Activated CD4-positive, alpha-beta T cell treated with anti-CD3 and anti-CD28 coated beads, Interleukin-2, amount 10 ng/mL, durations not matched to agents 24 days and 14 days (primary cell): ENCODE data around the gene FMNL2. TPM values are rescaled to one million over a fixed set of nuclear protein-coding genes. Genes with fewer than 3 reads are reported as not detected.

ENCODE experiments used
- DNase-seq: peaks from one replicate; pipeline ENCODE4 v3.0.0; 2022
- H3K27ac Mint-ChIP-seq: one replicate; pipeline ENCODE4 v1.8.0; 2022; ENCODE audit warnings: mild to moderate bottlenecking, mixed read lengths
- H3K27me3 Mint-ChIP-seq: one replicate; pipeline ENCODE4 v1.8.0; 2022; ENCODE audit warnings: mixed read lengths
- H3K36me3 Mint-ChIP-seq: one replicate; pipeline ENCODE4 v1.8.0; 2022; ENCODE audit warnings: low read depth, mild to moderate bottlenecking, mixed read lengths
- H3K4me1 Mint-ChIP-seq: one replicate; pipeline ENCODE4 v1.8.0; 2021; ENCODE audit warnings: mixed read lengths
- H3K4me3 Mint-ChIP-seq: one replicate; pipeline ENCODE4 v1.8.0; 2022; ENCODE audit warnings: mild to moderate bottlenecking, moderate library complexity, mixed read lengths
- H3K9me3 Mint-ChIP-seq: one replicate; pipeline ENCODE4 v1.8.0; 2021; ENCODE audit warnings: mixed read lengths
- intact Hi-C: fragments of 100-400 bp; cut with micrococcal nuclease; formaldehyde crosslinking; loops from one replicate; pipeline ENCODE4 v1.15.1; 2023
- total RNA-seq: library from RNA; stranded (reverse); gene quantifications from 2 replicates; pipeline ENCODE4 v1.2.3, GENCODE V29; 2022

Gene FMNL2
- total RNA-seq, 1 donor from 2014 or later, result 14.9 TPM

DNA sequence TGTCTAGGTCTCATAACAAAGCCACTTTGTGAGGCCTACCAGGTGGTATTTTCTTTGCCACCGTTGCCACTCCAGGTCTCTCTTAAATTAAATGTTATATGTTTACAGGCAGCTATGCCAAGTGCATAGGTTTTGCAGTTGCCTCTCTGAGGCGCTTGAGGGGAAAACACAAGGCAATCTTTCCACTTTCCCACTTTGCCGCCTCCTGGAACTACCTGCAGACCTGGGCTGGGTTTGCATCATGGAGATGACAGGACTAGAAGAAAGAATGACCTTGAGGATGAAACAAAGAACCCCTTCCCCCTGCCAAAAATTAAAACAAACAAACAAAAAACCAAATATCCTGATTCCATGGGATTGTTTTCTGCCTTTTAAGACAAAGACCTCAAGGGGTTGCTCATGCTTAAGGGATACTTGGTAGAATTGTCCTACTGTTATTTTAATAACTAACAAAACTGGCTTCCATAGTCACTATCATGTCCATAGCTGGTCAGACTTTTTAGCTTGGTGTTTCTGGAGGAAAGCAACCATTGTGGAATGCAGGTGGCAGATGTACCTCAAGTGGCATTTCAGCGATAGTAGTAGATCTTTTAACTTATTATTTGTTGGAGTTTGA is 222.4 kb downstream of the FMNL2 start:
- no peak for DNase-seq
- H3K27me3 Mint-ChIP-seq, result peaks cover 10% of the 10 kb centered on the region
- intact Hi-C loops, result no loop called here
- no peaks in the 10 kb centered on the region for H3K36me3 Mint-ChIP-seq
- no peaks in the 10 kb centered on the region for H3K9me3 Mint-ChIP-seq
- H3K4me1 Mint-ChIP-seq, result peaks cover 3% of the 10 kb centered on the region
- no peak overlapping the region for H3K4me3 Mint-ChIP-seq
- H3K27ac Mint-ChIP-seq, result no peak overlapping the region

DNA sequence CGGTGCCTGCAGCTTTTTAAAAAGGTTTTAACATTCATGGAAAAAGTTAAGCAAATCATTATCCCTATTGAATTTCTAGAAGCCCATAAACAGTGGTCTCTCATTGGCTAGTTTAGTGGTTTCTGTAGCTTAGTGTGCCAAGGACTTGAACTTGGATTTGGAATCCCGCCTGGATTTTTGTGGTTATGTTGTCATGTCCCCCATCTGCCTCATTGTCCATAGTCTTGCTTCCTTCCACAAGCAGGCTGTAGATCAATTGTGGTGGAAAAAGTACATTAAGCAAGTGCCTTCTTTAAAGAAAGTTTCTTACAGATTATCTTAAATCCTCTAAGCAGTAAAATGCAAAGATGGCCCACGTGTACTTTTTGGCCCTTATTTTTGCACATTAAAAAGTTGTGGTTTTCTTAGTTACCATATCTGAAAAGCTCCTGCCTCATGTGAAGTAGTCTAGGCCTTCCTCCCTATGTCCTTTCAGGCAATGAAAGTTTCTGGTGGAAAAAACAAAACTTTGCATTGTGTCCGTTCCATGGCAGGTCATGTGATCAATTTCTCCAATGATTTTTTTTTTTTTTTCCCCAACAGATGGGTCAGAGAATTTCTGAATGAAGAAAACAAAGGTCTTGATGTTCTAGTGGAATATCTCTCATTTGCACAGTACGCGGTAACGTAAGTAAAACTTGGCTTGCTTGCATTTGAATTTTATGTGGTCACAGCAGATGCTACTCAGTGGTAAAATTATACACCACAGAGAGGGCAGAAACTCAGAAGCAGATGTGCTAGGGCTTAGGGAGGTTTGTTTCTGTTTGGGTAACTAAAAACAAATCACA is 223.4 kb downstream of the FMNL2 start:
- H3K36me3 Mint-ChIP-seq, result no peaks in the 10 kb centered on the region
- no peak overlapping the region for H3K27ac Mint-ChIP-seq
- no peak overlapping the region for H3K4me3 Mint-ChIP-seq
- peaks cover 3% of the 10 kb centered on the region for H3K4me1 Mint-ChIP-seq
- no peaks in the 10 kb centered on the region for H3K9me3 Mint-ChIP-seq
- intact Hi-C loops, result no loop called here
- peaks cover 6% of the 10 kb centered on the region for H3K27me3 Mint-ChIP-seq
- DNase-seq, result no peak

DNA sequence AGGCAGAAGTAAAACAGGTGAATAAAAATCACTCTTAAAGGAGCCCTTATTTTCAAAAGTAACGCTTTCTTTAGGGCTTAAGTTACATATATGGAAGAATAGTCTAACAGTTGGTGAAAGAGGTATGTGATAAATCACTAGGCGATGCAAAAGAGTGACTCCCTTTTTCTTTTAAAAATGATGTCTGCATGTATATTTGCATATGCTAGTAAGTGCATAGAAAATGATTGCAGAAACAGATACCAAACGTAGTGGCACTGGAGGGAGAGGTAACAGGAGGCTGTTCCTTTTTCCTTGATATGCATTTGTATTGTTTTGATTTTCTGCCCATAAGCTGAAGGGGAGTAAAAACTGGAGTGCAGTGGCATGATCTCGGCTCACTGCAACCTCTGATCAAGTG is 224.0 kb downstream of the FMNL2 start:
- Mint-ChIP-seq H3K27me3 (peaks cover 10% of the 10 kb centered on the region), H3K36me3 (no peaks in the 10 kb centered on the region), H3K4me3 (no peak overlapping the region), H3K4me1 (peaks cover 3% of the 10 kb centered on the region), H3K27ac (no peak overlapping the region), H3K9me3 (no peaks in the 10 kb centered on the region)
- no peak for DNase-seq
- intact Hi-C loops, result no loop called here

DNA sequence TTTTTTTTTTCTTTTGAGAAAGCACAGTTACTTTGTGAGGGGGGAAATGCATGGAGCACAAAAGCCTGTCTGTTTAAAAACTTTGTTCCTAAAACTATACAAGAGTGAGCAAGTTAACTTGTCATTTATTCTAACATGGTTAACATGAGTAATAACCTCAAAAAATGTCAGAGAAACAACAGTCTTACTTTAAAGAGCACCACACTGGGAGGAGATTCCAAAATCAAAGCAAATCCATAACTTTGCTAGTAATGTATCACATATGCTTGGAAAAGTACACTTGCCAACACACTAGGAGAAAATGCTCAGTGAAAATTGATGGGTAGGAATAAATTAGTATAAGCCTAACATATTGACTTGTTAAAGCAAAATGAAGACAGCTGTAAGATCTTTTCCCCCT is 225.2 kb downstream of the FMNL2 start:
- Mint-ChIP-seq H3K27me3 (peaks cover 9% of the 10 kb centered on the region), H3K36me3 (no peaks in the 10 kb centered on the region), H3K4me3 (no peak overlapping the region), H3K4me1 (peaks cover 3% of the 10 kb centered on the region), H3K27ac (no peak overlapping the region), H3K9me3 (no peaks in the 10 kb centered on the region)
- intact Hi-C loops, result no loop called here
- DNase-seq, result no peak

DNA sequence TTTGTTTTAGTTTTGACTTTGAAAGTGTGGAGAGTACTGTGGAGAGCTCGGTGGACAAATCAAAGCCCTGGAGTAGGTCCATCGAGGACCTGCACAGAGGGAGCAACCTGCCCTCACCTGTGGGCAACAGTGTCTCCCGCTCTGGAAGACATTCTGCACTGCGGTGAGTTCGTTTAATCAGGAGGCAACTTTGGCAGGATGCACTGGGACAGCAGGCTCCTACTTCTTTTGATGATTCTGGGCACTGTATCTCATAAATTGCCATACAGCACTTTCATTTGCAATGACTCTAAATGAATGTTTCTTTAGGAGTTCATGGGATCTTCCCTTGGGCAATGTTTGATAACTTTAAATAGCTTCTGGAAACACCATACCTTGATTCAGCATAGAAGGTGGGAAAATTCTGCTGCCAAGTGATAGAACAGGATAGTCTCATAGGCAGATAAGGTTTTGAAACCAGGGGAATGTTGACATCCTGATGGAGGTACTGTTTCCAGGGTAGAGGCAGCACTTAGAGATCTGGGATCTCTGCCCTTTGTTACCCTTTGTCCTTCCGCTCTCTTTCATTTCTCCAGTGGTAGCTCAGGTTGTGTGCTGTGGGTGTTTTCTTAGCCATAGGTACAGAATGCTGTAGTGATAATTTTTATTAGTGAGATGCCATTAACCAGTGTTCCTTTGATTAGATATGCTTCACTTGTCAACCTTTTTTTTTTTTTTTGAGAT is 226.1 kb downstream of the FMNL2 start:
- DNase-seq, result no peak
- H3K9me3 Mint-ChIP-seq, result no peaks in the 10 kb centered on the region
- H3K36me3 Mint-ChIP-seq, result no peaks in the 10 kb centered on the region
- intact Hi-C loops, result no loop called here
- H3K4me1 Mint-ChIP-seq, result peaks cover under 1% of the 10 kb centered on the region
- H3K27ac Mint-ChIP-seq, result no peak overlapping the region
- peaks cover 6% of the 10 kb centered on the region for H3K27me3 Mint-ChIP-seq
- no peak overlapping the region for H3K4me3 Mint-ChIP-seq

DNA sequence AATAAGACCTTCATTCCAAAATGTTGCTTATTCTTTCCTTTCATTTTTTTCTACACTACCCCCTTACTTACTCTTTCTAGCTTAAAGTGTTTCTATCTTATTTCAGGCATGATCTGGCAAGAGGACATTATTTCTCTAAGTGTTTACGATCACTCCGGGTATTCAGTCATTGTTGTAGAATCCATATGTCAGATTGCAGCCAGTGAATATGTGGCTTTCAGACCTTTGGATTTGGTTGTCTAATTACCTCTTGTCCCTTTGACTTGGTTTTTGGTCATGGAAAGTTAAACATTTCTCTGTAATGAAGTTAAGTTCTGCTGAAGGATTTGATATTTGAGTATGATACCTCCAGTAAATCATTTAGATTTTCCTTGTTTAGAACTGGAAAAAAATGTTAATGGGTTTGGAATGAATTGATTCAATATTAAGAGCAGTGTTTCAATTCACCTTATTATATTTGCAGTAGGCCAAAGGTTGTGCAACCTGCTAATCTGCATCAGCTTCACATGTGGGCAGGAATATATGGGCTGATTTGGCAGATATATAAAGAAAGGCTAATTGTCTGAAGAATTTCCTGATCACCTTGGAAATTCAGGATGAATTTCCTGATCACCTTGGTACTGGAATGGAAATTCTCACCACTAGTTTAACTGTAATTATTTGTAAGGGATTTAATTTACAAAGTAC is 227.4 kb downstream of the FMNL2 start:
- H3K4me1 Mint-ChIP-seq, result no peaks in the 10 kb centered on the region
- no peaks in the 10 kb centered on the region for H3K36me3 Mint-ChIP-seq
- no peak overlapping the region for H3K27ac Mint-ChIP-seq
- peaks cover 9% of the 10 kb centered on the region for H3K27me3 Mint-ChIP-seq
- intact Hi-C loops, result no loop called here
- no peak for DNase-seq
- H3K4me3 Mint-ChIP-seq, result no peak overlapping the region
- no peaks in the 10 kb centered on the region for H3K9me3 Mint-ChIP-seq

DNA sequence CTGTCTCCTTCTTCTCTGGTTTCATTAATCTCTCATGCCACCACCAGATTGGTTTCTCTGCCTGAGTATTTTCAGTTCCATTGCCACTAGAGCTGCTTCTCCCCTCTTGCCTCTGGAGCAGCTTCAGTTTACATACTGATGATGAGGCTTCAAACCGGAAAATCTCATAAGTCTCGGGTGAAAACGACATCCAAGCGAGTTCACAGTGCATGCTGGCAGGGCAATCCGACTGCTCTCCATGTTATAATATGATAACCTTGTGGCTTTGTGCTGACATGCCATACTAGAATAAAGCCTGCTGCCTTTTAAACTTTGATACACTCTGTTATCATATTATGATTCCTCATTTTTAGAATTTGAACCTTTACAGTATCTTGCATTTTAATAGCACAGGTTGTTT is 228.8 kb downstream of the FMNL2 start:
- H3K9me3 Mint-ChIP-seq, result no peaks in the 10 kb centered on the region
- no peak overlapping the region for H3K27ac Mint-ChIP-seq
- no peaks in the 10 kb centered on the region for H3K4me1 Mint-ChIP-seq
- no peak for DNase-seq
- intact Hi-C loops, result no loop called here
- H3K4me3 Mint-ChIP-seq, result no peak overlapping the region
- H3K36me3 Mint-ChIP-seq, result no peaks in the 10 kb centered on the region
- H3K27me3 Mint-ChIP-seq, result peaks cover 9% of the 10 kb centered on the region

DNA sequence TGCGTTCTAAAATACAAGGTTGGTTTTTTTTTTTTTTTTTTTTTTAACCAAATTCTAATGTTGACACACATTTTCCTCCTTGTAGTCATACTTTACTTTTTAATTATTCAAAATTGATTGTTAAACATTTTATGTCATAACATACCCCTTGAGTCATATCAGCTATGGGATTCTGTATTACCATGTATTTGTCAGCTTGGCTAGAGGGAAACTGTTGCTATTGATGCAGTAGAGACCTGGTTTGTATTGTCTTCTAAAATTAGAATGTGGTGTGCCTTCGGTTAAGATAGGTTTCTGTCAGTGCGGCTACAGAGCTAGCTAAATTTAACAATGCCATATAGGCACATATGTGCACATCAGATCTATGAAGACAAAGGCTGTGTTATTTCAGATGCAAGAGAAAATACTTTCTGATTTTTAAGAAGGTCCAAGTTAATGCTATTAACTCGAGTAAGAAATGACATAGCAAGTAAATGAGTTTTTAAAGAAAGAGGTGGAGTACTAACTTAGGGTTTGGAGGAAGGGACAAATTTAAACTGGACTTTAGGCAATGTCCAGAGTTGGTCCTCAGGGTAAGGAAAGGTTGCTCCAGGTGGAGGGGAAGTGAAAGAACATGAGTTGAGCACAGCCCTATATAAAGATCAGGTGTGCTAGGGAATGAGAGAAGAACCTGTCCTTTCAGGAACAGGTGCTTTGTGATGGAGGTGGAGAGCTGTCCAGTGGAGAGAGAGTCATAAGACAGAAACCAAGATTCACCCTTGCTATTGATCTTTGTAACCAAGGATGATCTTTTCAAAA is 230.0 kb downstream of the FMNL2 start:
- no peak for DNase-seq
- no peaks in the 10 kb centered on the region for H3K9me3 Mint-ChIP-seq
- no peaks in the 10 kb centered on the region for H3K36me3 Mint-ChIP-seq
- H3K27me3 Mint-ChIP-seq, result peaks cover 9% of the 10 kb centered on the region
- no peak overlapping the region for H3K4me3 Mint-ChIP-seq
- no peaks in the 10 kb centered on the region for H3K4me1 Mint-ChIP-seq
- H3K27ac Mint-ChIP-seq, result no peak overlapping the region
- intact Hi-C loops, result no loop called here

DNA sequence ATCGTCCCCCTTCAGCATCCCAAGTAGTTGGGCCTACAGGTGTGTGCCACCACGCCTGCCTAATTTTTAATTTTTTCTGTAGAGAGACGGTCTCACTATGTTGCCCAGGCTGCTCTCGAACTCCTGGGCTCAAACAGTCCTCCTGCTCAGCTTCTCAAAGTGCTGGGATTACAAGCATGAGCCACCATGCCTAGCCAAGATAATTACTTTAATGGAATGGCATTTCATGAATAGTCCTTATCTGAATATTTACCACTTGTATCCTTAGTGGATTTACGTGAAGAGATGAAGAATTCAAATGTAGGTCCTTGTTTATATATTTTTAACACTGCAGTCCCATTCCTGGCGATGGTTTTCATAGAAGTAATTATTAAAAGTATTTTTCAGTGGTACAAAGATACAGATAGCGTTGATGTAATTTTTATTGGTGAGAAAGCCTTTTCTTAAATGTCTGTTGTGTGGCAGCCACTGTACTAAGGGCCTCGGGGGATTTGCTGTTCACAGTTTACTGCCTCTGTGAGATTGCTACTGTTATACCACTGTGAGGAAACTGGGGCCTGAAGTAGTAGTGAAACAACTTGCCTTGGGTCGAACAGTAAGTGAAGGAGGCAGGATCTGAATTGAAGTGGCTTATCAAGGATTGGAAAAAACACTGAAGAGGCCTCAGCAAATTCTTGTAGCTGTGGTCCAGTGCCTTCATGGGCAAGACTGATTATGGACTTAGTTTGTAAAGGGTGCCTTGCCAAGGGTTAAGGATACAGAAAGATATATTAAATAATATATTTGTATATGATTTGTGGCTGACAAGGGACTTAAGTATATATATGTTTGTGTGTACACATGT is 231.1 kb downstream of the FMNL2 start:
- Mint-ChIP-seq H3K4me3 (no peak overlapping the region), H3K27ac (no peak overlapping the region), H3K9me3 (no peaks in the 10 kb centered on the region), H3K4me1 (no peaks in the 10 kb centered on the region), H3K36me3 (no peaks in the 10 kb centered on the region), H3K27me3 (peaks cover 9% of the 10 kb centered on the region)
- no peak for DNase-seq
- intact Hi-C loops, result no loop called here

DNA sequence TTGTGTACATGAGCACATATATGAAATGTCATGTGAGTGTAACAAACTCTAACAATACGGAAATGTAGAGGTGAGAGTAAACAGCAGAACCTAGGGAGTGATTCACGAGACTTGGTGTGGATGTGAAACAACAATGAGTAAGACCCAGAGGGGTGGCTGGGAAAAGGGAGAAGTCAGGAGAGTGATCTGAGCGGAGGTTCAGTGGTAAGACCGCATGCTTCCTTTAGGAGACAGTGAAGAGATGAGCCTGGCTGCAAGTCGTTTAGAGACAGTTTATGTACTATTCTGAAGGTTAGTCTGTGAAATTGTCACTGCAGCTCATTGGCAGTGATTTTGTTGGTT is 231.7 kb downstream of the FMNL2 start:
- DNase-seq, result no peak
- no peaks in the 10 kb centered on the region for H3K9me3 Mint-ChIP-seq

DNA sequence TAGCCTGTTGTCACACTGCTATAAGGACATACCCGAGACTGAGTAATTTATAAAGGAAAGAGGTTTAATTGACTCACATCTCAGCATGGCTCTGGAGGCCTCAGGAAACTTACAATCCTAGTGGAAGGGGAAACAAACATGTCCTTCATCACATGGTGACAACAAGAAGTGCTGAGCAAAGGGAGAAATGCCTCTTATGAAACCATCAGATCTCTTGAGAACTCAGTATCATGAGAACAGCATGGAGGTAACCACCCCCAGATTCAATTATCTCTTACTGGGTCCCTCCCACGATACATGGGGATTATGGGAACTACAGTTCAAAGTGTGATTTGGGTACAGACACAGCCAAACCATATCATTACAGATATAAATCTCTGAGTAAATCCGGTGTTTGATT is 233.6 kb downstream of the FMNL2 start:
- H3K27ac Mint-ChIP-seq, result no peak overlapping the region
- no peak for DNase-seq
- H3K27me3 Mint-ChIP-seq, result peaks cover 6% of the 10 kb centered on the region
- H3K9me3 Mint-ChIP-seq, result no peaks in the 10 kb centered on the region
- H3K36me3 Mint-ChIP-seq, result no peaks in the 10 kb centered on the region
- intact Hi-C loops, result no loop called here
- peaks cover 5% of the 10 kb centered on the region for H3K4me1 Mint-ChIP-seq
- H3K4me3 Mint-ChIP-seq, result no peak overlapping the region

More for the DNA sequence above, 231.7 kb downstream of the FMNL2 start:
- no peak overlapping the region for H3K27ac Mint-ChIP-seq
- H3K4me3 Mint-ChIP-seq, result no peak overlapping the region
- intact Hi-C loops, result no loop called here
- H3K4me1 Mint-ChIP-seq, result no peaks in the 10 kb centered on the region
- no peaks in the 10 kb centered on the region for H3K36me3 Mint-ChIP-seq
- H3K27me3 Mint-ChIP-seq, result peaks cover 9% of the 10 kb centered on the region

DNA sequence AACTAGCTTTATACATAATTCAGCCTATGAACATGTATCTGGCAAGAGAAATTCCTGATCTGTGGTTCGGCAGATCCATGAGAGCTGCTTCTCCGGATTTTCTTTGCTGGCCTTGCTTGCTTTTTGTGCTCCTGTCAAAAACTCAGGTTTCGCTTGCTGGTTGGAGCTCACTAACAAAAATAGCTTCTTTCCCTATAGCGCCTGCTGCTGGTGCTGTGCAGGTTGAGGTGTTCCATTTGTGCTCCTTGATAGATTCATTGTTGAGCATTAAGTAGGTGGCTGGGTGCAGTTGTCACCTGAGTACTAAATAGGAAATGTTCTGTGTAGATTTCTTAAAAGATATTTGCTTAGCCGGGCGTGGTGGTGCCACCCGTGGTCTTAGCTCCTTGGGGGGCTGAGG is 234.2 kb downstream of the FMNL2 start:
- Mint-ChIP-seq H3K9me3 (no peaks in the 10 kb centered on the region), H3K4me3 (no peak overlapping the region), H3K4me1 (peaks cover 5% of the 10 kb centered on the region), H3K36me3 (no peaks in the 10 kb centered on the region), H3K27ac (no peak overlapping the region), H3K27me3 (peaks cover 4% of the 10 kb centered on the region)
- no peak for DNase-seq
- intact Hi-C loops, result no loop called here
